ENCODE data around the gene AHCYL2.

Gene AHCYL2

DNA sequence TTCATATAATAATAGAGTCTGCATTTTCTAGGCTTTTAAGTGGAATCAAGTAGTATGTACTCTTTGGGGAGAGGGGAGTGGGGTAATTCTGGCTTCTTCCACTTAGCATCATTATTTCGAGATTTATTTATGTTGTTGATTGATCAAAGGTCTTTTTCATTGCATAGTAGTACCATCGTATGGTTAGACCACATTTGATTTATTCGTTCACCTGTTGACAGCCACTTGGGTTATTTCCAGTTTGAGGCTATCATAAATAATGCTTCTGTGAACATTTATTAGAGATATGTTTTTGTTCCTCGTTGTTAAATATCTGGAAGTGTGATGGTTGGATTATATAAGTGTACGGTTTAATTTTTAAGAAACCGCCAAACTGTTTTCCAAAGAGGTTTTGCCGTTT, 52.8 kb downstream of the AHCYL2 start:
- DNase-seq = no peak
- H3K27me3 ChIP-seq = no peaks in the 10 kb centered on the region
- TF ChIP-seq CTCF (IDR thresholded peaks at IDR 0.05; ENCODE audit: low read depth, low read length) = no peak
- H3K4me3 ChIP-seq (ENCODE audit: low read depth, low read length) = no peak overlapping the region
- no peaks in the 10 kb centered on the region for H3K9me3 ChIP-seq
- H3K4me1 ChIP-seq = no peaks in the 10 kb centered on the region
- H3K36me3 ChIP-seq = no peaks in the 10 kb centered on the region

- no peak overlapping the region for H3K4me3 ChIP-seq (ENCODE audit: low read depth, low read length)
- TF ChIP-seq CTCF (IDR thresholded peaks at IDR 0.05; ENCODE audit: low read depth, low read length) = no peak
- no peaks in the 10 kb centered on the region for H3K4me1 ChIP-seq
- DNase-seq = no peak
- no peaks in the 10 kb centered on the region for H3K36me3 ChIP-seq
- H3K9me3 ChIP-seq = no peaks in the 10 kb centered on the region
- H3K27me3 ChIP-seq = no peaks in the 10 kb centered on the region
Observed at GRCh38 chr7:129278688-129279087, 53.9 kb downstream of the AHCYL2 start.

- no peak for DNase-seq
- Histone ChIP-seq H3K4me1 (no peaks in the 10 kb centered on the region), H3K27me3 (no peaks in the 10 kb centered on the region), H3K4me3 (ENCODE audit: low read depth, low read length) (no peak overlapping the region), H3K9me3 (no peaks in the 10 kb centered on the region), H3K36me3 (no peaks in the 10 kb centered on the region)
- no peak for TF ChIP-seq CTCF (IDR thresholded peaks at IDR 0.05; ENCODE audit: low read depth, low read length)
Observed at GRCh38 chr7:129279757-129280156, 54.9 kb downstream of the AHCYL2 start.

GRCh38 chr7:129281163-129281562, 56.3 kb downstream of the AHCYL2 start:
- H3K4me1 ChIP-seq = no peaks in the 10 kb centered on the region
- no peak for DNase-seq
- no peak overlapping the region for H3K4me3 ChIP-seq (ENCODE audit: low read depth, low read length)
- H3K27me3 ChIP-seq = no peaks in the 10 kb centered on the region
- H3K9me3 ChIP-seq = no peaks in the 10 kb centered on the region
- TF ChIP-seq CTCF (IDR thresholded peaks at IDR 0.05; ENCODE audit: low read depth, low read length) = no peak
- no peaks in the 10 kb centered on the region for H3K36me3 ChIP-seq

GRCh38 chr7:129282865-129283264, 58.0 kb downstream of the AHCYL2 start:
- Histone ChIP-seq H3K27me3 (no peaks in the 10 kb centered on the region), H3K4me3 (ENCODE audit: low read depth, low read length) (no peak overlapping the region), H3K36me3 (no peaks in the 10 kb centered on the region), H3K9me3 (no peaks in the 10 kb centered on the region), H3K4me1 (no peaks in the 10 kb centered on the region)
- no peak for DNase-seq
- no peak for TF ChIP-seq CTCF (IDR thresholded peaks at IDR 0.05; ENCODE audit: low read depth, low read length)

GRCh38 chr7:129283936-129284335, 59.1 kb downstream of the AHCYL2 start:
- H3K4me3 ChIP-seq (ENCODE audit: low read depth, low read length) = no peak overlapping the region
- no peak for DNase-seq
- no peaks in the 10 kb centered on the region for H3K9me3 ChIP-seq
- TF ChIP-seq CTCF (IDR thresholded peaks at IDR 0.05; ENCODE audit: low read depth, low read length) = no peak
- no peaks in the 10 kb centered on the region for H3K27me3 ChIP-seq
- no peaks in the 10 kb centered on the region for H3K36me3 ChIP-seq
- H3K4me1 ChIP-seq = no peaks in the 10 kb centered on the region
